Measurements from ENCODE around the gene COL4A3.

COL4A3 gene

GRCh38 chr2:227150222-227150936, 14.0 kb upstream of the COL4A3 start:
- H3K4me3 ChIP-seq (ENCODE audit: low read depth, low read length), result no peak overlapping the region
- no peak for DNase-seq (ENCODE audit: low read depth)
- TF ChIP-seq MAX (IDR thresholded peaks at IDR 0.05; ENCODE audit: low read depth, low read length), result no peak
- no peak for TF ChIP-seq CTCF (IDR thresholded peaks at IDR 0.05; ENCODE audit: low read depth, low read length)
- no peak for TF ChIP-seq MYC (IDR thresholded peaks at IDR 0.05; ENCODE audit: low read depth, low read length)
- TF ChIP-seq POLR2A (IDR thresholded peaks at IDR 0.05; ENCODE audit: extremely low read depth, insufficient read length), result no peak

- DNase-seq (ENCODE audit: low read depth), result no peak
- H3K4me3 ChIP-seq (ENCODE audit: low read depth, low read length), result no peak overlapping the region
- TF ChIP-seq MAX (IDR thresholded peaks at IDR 0.05; ENCODE audit: low read depth, low read length) (no peak), POLR2A (IDR thresholded peaks at IDR 0.05; ENCODE audit: extremely low read depth, insufficient read length) (no peak), MYC (IDR thresholded peaks at IDR 0.05; ENCODE audit: low read depth, low read length) (no peak), CTCF (IDR thresholded peaks at IDR 0.05; ENCODE audit: low read depth, low read length) (no peak)
Measured at GRCh38 chr2:227152093-227152766, 12.2 kb upstream of the COL4A3 start.

- no peak for TF ChIP-seq POLR2A (IDR thresholded peaks at IDR 0.05; ENCODE audit: extremely low read depth, insufficient read length)
- no peak for TF ChIP-seq MAX (IDR thresholded peaks at IDR 0.05; ENCODE audit: low read depth, low read length)
- no peak for TF ChIP-seq MYC (IDR thresholded peaks at IDR 0.05; ENCODE audit: low read depth, low read length)
- no peak for TF ChIP-seq CTCF (IDR thresholded peaks at IDR 0.05; ENCODE audit: low read depth, low read length)
- no peak for DNase-seq (ENCODE audit: low read depth)
- H3K4me3 ChIP-seq (ENCODE audit: low read depth, low read length), result no peak overlapping the region
Measured at GRCh38 chr2:227153307-227153706, 11.1 kb upstream of the COL4A3 start.

GRCh38 chr2:227153758-227154486, 10.5 kb upstream of the COL4A3 start:
- H3K4me3 ChIP-seq (ENCODE audit: low read depth, low read length), result no peak overlapping the region
- no peak for TF ChIP-seq MYC (IDR thresholded peaks at IDR 0.05; ENCODE audit: low read depth, low read length)
- TF ChIP-seq MAX (IDR thresholded peaks at IDR 0.05; ENCODE audit: low read depth, low read length), result no peak
- no peak for TF ChIP-seq CTCF (IDR thresholded peaks at IDR 0.05; ENCODE audit: low read depth, low read length)
- no peak for TF ChIP-seq POLR2A (IDR thresholded peaks at IDR 0.05; ENCODE audit: extremely low read depth, insufficient read length)
- no peak for DNase-seq (ENCODE audit: low read depth)

GRCh38 chr2:227154986-227155774, 9.2 kb upstream of the COL4A3 start:
- TF ChIP-seq MAX (IDR thresholded peaks at IDR 0.05; ENCODE audit: low read depth, low read length) (no peak), MYC (IDR thresholded peaks at IDR 0.05; ENCODE audit: low read depth, low read length) (no peak), CTCF (IDR thresholded peaks at IDR 0.05; ENCODE audit: low read depth, low read length) (no peak), POLR2A (IDR thresholded peaks at IDR 0.05; ENCODE audit: extremely low read depth, insufficient read length) (no peak)
- H3K4me3 ChIP-seq (ENCODE audit: low read depth, low read length), result no peak overlapping the region
- no peak for DNase-seq (ENCODE audit: low read depth)
